HG03575 (cell line): ENCODE data around the gene PSMG4.

Source experiments
- ATAC-seq: cut with Tn5 transposase; IDR thresholded peaks from one replicate; pipeline ENCODE4 v1.9.1; 2021; ENCODE audit not compliant: unreplicated experiment, insufficient number of reproducible peaks, low FRiP score; ENCODE audit errors: extremely low read depth

PSMG4 gene

GRCh38 chr6:3296537-3296936 lies 37.8 kb downstream of the PSMG4 start:
- ATAC-seq = no peak

GRCh38 chr6:3297006-3297405 lies 38.3 kb downstream of the PSMG4 start:
- no peak for ATAC-seq

GRCh38 chr6:3297909-3298308 lies 39.2 kb downstream of the PSMG4 start:
- no peak for ATAC-seq

GRCh38 chr6:3299221-3299620 lies 40.5 kb downstream of the PSMG4 start:
- no peak for ATAC-seq

GRCh38 chr6:3301506-3301905 lies 42.8 kb downstream of the PSMG4 start:
- no peak for ATAC-seq

GRCh38 chr6:3303795-3304411 lies 45.2 kb downstream of the PSMG4 start:
- ATAC-seq = no peak

GRCh38 chr6:3304500-3305215 lies 45.9 kb downstream of the PSMG4 start:
- ATAC-seq = no peak

- ATAC-seq = no peak
These were observed 46.4 kb downstream of the PSMG4 start for GRCh38 chr6:3305216-3305565.

- ATAC-seq = no peak
These were observed 47.1 kb downstream of the PSMG4 start for GRCh38 chr6:3305831-3306230.

- ATAC-seq = no peak
These were observed 48.1 kb downstream of the PSMG4 start for GRCh38 chr6:3306848-3307247.

GRCh38 chr6:3307436-3307835 lies 48.7 kb downstream of the PSMG4 start:
- ATAC-seq = no peak

- no peak for ATAC-seq
These were observed 49.4 kb downstream of the PSMG4 start for GRCh38 chr6:3308106-3308505.

- no peak for ATAC-seq
These were observed 50.8 kb downstream of the PSMG4 start for GRCh38 chr6:3309391-3310050.

- no peak for ATAC-seq
These were observed 51.3 kb downstream of the PSMG4 start for GRCh38 chr6:3310051-3310448.

GRCh38 chr6:3310703-3311102 lies 52.0 kb downstream of the PSMG4 start:
- no peak for ATAC-seq

- ATAC-seq = no peak
These were observed 53.1 kb downstream of the PSMG4 start for GRCh38 chr6:3311826-3312225.

GRCh38 chr6:3312604-3313231 lies 54.0 kb downstream of the PSMG4 start:
- no peak for ATAC-seq

GRCh38 chr6:3314176-3314575 lies 55.4 kb downstream of the PSMG4 start:
- ATAC-seq = no peak

- ATAC-seq = no peak
These were observed 56.1 kb downstream of the PSMG4 start for GRCh38 chr6:3314621-3315467.
